Suprapubic skin (tissue), 4 donors: ENCODE measurements around the gene LASP1. TPM values are rescaled to one million over a fixed set of nuclear protein-coding genes. Genes with fewer than 3 reads are reported as not detected.

ENCODE experiments used
- DNase-seq, 2 donors: peaks; one replicate each; pipeline ENCODE4 v3.0.0-alpha.2; 2019; ENCODE audit warnings: low spot score in 2 of 2
- H3K27ac ChIP-seq: fragments of 200-600 bp; sonication (generic); one replicate; pipeline ENCODE4 v1.5.1; 2019
- H3K27me3 ChIP-seq: fragments of 200-600 bp; sonication (generic); one replicate; pipeline ENCODE4 v1.5.1; 2019
- H3K36me3 ChIP-seq: fragments of 200-600 bp; sonication (generic); one replicate; pipeline ENCODE4 v1.5.1; 2019
- H3K4me1 ChIP-seq: fragments of 200-600 bp; sonication (generic); one replicate; pipeline ENCODE4 v1.5.1; 2019
- H3K4me3 ChIP-seq: fragments of 200-600 bp; sonication (generic); one replicate; pipeline ENCODE4 v1.5.1; 2019; ENCODE audit warnings: mild to moderate bottlenecking
- H3K9me3 ChIP-seq: fragments of 200-600 bp; sonication (generic); one replicate; pipeline ENCODE4 v1.5.1; 2019
- EP300 ChIP-seq: sonication (generic); formaldehyde crosslinking; IDR thresholded peaks from one replicate; pipeline ENCODE4 v1.6.1; 2017; ENCODE audit warnings: antibody characterized with exemption
- POLR2A ChIP-seq, 2 donors: fragments of 450-650 bp; IDR thresholded peaks; one replicate each; pipeline ENCODE4 v1.6.1; 2017; ENCODE audit warnings: antibody characterized with exemption in 2 of 2, mild to moderate bottlenecking in 2 of 2, moderate library complexity in 2 of 2
- POLR2AphosphoS5 ChIP-seq, 3 donors: sonication (generic); formaldehyde crosslinking; IDR thresholded peaks; one replicate each; pipeline ENCODE4 v1.6.1; 2017; ENCODE audit warnings: antibody characterized with exemption in 3 of 3
- WGBS: methylation state at CpG from one replicate; pipeline ENCODE4 v1.1.5; 2018; 5-methylcytosine and 5-hydroxymethylcytosine counted together
- total RNA-seq, 4 donors: library from RNA; depleted of rRNA; stranded (reverse); fragments of >200 nt; gene quantifications; one replicate each; pipeline ENCODE4 v1.1.0, GENCODE V29; 2016
- TF ChIP-seq, protein P1 (sequence below), 2 donors: fragments of 200-600 bp in 1 of 2; fragments of 450-650 bp in 1 of 2; sonication (generic) in 1 of 2; IDR thresholded peaks; one replicate each; pipeline ENCODE4 v1.5.1; 2016 to 2019; ENCODE audit warnings: antibody characterized with exemption in 2 of 2, mild to moderate bottlenecking in 1 of 2, moderate library complexity in 1 of 2

The LASP1 gene
- total RNA-seq, 4 donors from 2014 or later, result 83.1 to 124 (median 99.6) TPM

DNA sequence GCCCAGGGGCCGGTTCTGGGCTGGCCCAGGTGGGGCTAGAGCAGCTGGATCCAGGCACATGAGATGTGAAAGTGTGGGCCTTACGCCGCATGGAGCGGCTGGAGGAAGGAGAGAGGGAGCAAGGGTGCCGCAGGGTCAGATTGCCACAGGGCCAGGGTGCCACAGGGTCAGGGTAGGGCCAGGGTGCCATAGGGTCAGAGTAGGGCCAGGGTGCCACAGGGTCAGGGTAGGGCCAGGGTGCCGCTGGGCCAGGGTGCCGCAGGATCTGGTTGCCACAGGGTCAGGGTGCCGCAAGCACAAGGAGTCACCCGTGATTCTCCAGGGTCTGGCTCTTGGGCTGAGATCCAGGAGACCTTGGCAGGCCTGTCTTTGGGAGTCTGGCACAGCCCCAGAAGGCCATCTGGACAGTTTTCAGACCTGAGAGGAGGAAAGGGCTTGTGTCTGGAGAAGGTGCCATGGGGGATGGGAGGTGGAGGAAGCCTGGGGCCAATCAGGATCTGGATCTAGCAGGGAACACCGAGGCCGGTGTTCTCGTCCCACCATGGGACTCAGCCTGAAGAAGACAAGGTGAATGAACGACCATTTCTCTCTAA lies 42.5 kb downstream of the LASP1 start:
- Histone ChIP-seq H3K27ac (no peak overlapping the region), H3K4me3 (no peak overlapping the region), H3K27me3 (no peaks in the 10 kb centered on the region), H3K9me3 (no peaks in the 10 kb centered on the region), H3K36me3 (peaks cover 61% of the 10 kb centered on the region), H3K4me1 (peaks cover 61% of the 10 kb centered on the region)
- TF ChIP-seq, protein P1, sequence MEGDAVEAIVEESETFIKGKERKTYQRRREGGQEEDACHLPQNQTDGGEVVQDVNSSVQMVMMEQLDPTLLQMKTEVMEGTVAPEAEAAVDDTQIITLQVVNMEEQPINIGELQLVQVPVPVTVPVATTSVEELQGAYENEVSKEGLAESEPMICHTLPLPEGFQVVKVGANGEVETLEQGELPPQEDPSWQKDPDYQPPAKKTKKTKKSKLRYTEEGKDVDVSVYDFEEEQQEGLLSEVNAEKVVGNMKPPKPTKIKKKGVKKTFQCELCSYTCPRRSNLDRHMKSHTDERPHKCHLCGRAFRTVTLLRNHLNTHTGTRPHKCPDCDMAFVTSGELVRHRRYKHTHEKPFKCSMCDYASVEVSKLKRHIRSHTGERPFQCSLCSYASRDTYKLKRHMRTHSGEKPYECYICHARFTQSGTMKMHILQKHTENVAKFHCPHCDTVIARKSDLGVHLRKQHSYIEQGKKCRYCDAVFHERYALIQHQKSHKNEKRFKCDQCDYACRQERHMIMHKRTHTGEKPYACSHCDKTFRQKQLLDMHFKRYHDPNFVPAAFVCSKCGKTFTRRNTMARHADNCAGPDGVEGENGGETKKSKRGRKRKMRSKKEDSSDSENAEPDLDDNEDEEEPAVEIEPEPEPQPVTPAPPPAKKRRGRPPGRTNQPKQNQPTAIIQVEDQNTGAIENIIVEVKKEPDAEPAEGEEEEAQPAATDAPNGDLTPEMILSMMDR (IDR thresholded peaks at IDR 0.05), result no peak
- TF ChIP-seq EP300 (no peak), POLR2AphosphoS5 (IDR thresholded peaks at IDR 0.05) (no peak), POLR2A (IDR thresholded peaks at IDR 0.05) (no peak)
- 68% methylated on average over 13 of the region's 13 CpGs for WGBS
- DNase-seq, result peak in 1 of 2 donors; percentile 68

DNA sequence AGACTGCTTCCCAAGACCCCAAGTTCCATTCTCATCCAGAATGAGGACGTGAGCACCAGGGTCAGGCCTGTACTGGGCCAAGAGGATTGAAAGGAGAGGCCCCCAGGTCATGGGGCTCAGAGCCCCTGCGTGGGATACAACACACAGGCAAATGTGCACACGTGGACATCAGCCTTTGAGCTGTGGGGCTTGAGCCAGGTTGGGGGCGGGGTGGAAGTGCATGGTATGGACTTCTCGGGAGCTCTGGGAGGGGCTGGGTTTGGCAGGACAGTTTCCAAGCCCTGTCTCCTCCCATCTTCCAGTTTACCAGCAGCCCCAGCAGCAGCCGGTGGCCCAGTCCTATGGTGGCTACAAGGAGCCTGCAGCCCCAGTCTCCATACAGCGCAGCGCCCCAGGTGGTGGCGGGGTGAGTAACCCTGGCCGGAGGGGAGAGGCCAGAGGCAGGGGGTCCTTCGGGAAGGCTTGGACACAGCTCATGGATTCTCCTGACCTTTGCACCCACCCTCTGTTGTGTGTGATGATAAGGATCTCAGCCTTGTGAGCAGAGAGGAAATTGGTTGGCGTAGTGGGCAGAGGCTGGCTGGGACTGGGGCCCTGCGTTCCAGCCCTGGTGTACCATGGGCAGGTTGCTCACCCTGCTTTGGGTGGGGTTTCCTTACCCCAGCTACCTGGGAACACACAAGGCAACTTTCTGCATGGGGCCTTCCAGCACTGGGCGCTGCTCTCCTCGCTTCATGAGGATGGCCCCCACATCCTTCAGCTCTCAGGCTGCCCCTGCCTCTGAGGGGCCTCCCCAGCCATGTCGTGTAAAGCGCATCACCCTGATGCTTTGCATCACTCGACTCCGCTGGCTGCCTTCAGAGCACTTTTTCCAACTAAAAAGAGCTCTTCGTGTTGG lies 45.1 kb downstream of the LASP1 start:
- DNase-seq, result peak in 1 of 2 donors; percentile 78
- Histone ChIP-seq H3K4me3 (no peak overlapping the region), H3K36me3 (peaks cover 88% of the 10 kb centered on the region), H3K27me3 (no peaks in the 10 kb centered on the region), H3K4me1 (peaks cover 41% of the 10 kb centered on the region), H3K9me3 (no peaks in the 10 kb centered on the region), H3K27ac (no peak overlapping the region)
- TF ChIP-seq POLR2AphosphoS5 (IDR thresholded peaks at IDR 0.05), result no peak
- no peak for TF ChIP-seq EP300
- no peak for TF ChIP-seq POLR2A (IDR thresholded peaks at IDR 0.05)
- TF ChIP-seq, protein P1 (IDR thresholded peaks at IDR 0.05), result no peak
- WGBS, result 76% methylated on average over 13 of the region's 20 CpGs

DNA sequence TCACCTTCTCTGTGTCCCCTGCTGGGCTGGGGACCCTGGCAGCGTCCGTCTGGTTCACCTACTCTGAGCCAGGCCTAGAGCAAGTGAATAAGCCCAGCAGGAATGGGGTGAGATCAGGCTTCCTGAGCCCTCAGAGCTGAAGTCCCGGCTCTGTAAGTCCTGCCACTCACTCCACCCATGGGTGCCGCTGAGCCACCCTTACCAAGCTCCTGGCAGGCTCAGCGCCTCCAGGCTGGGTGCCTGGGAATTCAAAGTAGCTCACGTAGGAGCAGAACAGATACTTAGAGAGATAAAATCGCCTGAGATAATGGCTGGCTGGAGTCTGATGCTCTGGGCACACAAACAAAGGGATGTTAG lies 45.8 kb downstream of the LASP1 start:
- no peak for DNase-seq
- H3K4me3 ChIP-seq, result no peak overlapping the region
- H3K27me3 ChIP-seq, result no peaks in the 10 kb centered on the region
- no peaks in the 10 kb centered on the region for H3K9me3 ChIP-seq
- TF ChIP-seq POLR2AphosphoS5 (IDR thresholded peaks at IDR 0.05) (no peak), EP300 (no peak)
- H3K36me3 ChIP-seq, result peaks cover 89% of the 10 kb centered on the region
- H3K27ac ChIP-seq, result no peak overlapping the region
- WGBS, result 76% methylated on average over 5 of the region's 7 CpGs
- peaks cover 43% of the 10 kb centered on the region for H3K4me1 ChIP-seq

DNA sequence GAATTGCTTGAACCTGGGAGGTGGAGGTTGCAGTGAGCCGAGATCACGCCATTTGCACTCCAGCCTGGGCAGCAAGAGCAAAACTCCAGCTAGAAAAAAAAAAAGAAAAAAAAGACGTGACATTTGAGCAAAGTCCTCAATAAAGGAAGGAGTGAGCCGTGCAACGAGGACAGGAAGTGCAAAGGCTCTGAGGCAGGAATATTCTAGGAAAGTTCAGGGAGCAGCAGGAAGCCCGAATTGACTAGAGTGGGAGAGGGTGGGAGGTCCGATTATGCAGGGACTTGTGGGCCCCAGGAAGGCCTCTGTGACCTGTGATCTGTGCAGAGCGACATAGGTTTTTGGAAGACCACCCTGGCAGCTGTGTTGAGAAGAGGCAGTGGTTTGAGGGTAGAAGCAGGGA lies 46.9 kb downstream of the LASP1 start:
- Histone ChIP-seq H3K27ac (no peak overlapping the region), H3K4me3 (no peak overlapping the region), H3K27me3 (no peaks in the 10 kb centered on the region), H3K4me1 (peaks cover 33% of the 10 kb centered on the region), H3K36me3 (peaks cover 78% of the 10 kb centered on the region), H3K9me3 (no peaks in the 10 kb centered on the region)
- DNase-seq, result no peak
- TF ChIP-seq, protein P1 (IDR thresholded peaks at IDR 0.05), result no peak
- TF ChIP-seq POLR2AphosphoS5 (IDR thresholded peaks at IDR 0.05) (no peak), EP300 (no peak), POLR2A (IDR thresholded peaks at IDR 0.05) (no peak)
- 81% methylated on average over 8 of the region's 8 CpGs for WGBS

DNA sequence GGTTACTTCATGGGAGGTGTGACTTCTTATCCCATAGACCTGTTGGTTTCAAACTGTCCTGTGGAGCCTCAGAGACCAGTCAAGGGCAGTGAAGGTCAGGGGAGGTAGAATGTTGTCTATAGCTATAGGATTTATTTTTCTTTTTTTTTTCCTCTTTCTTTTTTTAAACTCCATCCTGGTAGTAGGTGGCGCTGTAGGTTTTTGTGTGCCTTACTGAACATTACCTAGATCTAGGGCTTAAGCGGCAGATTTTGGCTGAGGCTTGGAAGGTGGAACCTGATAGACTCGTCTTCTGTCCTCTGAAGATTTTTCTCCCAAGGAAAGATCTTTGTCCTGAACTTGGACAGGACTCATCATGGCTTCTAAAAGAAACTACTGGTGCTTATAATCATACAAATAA lies 47.4 kb downstream of the LASP1 start:
- no peak for DNase-seq
- Histone ChIP-seq H3K27me3 (no peaks in the 10 kb centered on the region), H3K9me3 (no peaks in the 10 kb centered on the region), H3K27ac (no peak overlapping the region), H3K36me3 (peaks cover 73% of the 10 kb centered on the region), H3K4me1 (peaks cover 32% of the 10 kb centered on the region), H3K4me3 (no peak overlapping the region)
- TF ChIP-seq, protein P1 (IDR thresholded peaks at IDR 0.05), result no peak
- no peak for TF ChIP-seq POLR2A (IDR thresholded peaks at IDR 0.05)
- TF ChIP-seq POLR2AphosphoS5 (IDR thresholded peaks at IDR 0.05), result no peak
- no peak for TF ChIP-seq EP300
- 63% methylated on average over 3 of the region's 3 CpGs for WGBS
